Urinary bladder (tissue), 4 donors: ENCODE measurements around the gene CCDC185. TPM values are rescaled to one million over a fixed set of nuclear protein-coding genes. Genes with fewer than 3 reads are reported as not detected.
"Not testable (repeated sequence)": the region's sequence is repeated elsewhere in the genome, so short reads cannot be mapped to it uniquely, and the experiment has no call there.

Experiments
- DNase-seq: peaks from one replicate; pipeline ENCODE4 v3.0.0-alpha.2; 2015; ENCODE audit errors: extremely low spot score
- H3K27ac ChIP-seq: one replicate; pipeline ENCODE4 v1.5.1; 2013; ENCODE audit warnings: low read depth, mild to moderate bottlenecking, moderate library complexity
- H3K36me3 ChIP-seq: one replicate; pipeline ENCODE4 v1.6.1; 2013; ENCODE audit warnings: mild to moderate bottlenecking, moderate library complexity; ENCODE audit not compliant: insufficient read depth
- H3K4me1 ChIP-seq: one replicate; pipeline ENCODE4 v1.6.1; 2013; ENCODE audit warnings: mild to moderate bottlenecking, moderate library complexity; ENCODE audit not compliant: insufficient read depth
- H3K4me3 ChIP-seq: one replicate; pipeline ENCODE4 v1.5.1; 2013; ENCODE audit warnings: low read depth, low read length
- WGBS: extraction: QIAGEN DNeasy Blood & Tissue Kit; methylation state at CpG from one replicate; pipeline ENCODE4 v1.1.7; 2013; 5-methylcytosine and 5-hydroxymethylcytosine counted together
- polyA plus RNA-seq: library from polyadenylated mRNA; stranded (reverse); fragments of 200-250 nt; gene quantifications from one replicate; pipeline ENCODE4 v1.2.3, GENCODE V29; 2013
- total RNA-seq: library from RNA; depleted of rRNA; stranded (reverse); fragments of >200 nt; gene quantifications from one replicate; pipeline ENCODE4 v1.2.3, GENCODE V29; 2014
- donor health status: healthy with polysubstance abuse.
- donor health status: healthy.

CCDC185 gene
- total and polyA plus RNA-seq, 2 donors, result not detected

- Histone ChIP-seq H3K4me3 (peak overlapping the region; percentile 80), H3K36me3 (no peaks in the 10 kb centered on the region), H3K27ac (no peak overlapping the region), H3K4me1 (no peaks in the 10 kb centered on the region)
- under 1% methylated on average over 44 of the region's 44 CpGs for WGBS
- no peak for DNase-seq
These were observed 30.0 kb upstream of the CCDC185 start for GRCh38 chr1:223363057-223363855.

GRCh38 chr1:223363856-223364684 is 29.1 kb upstream of the CCDC185 start, which contains the start of gene SUSD4:
SUSD4 (minus strand) TSS chr1:223364176; CDS start chr1:223363425, 751 bp downstream.
- no peaks in the 10 kb centered on the region for H3K4me1 ChIP-seq
- under 1% methylated on average over 111 of the region's 111 CpGs for WGBS
- peak within 1 kb of the TSS; percentile 80 for H3K4me3 ChIP-seq
- DNase-seq, result no peak
- no peaks in the 10 kb centered on the region for H3K36me3 ChIP-seq
- H3K27ac ChIP-seq, result no peak within 1 kb of the TSS

- WGBS, result 3% methylated on average over 55 of the region's 55 CpGs
- Histone ChIP-seq H3K36me3 (no peaks in the 10 kb centered on the region), H3K4me1 (no peaks in the 10 kb centered on the region), H3K4me3 (peak overlapping the region; percentile 80), H3K27ac (no peak overlapping the region)
- no peak for DNase-seq
These were observed 28.4 kb upstream of the CCDC185 start for GRCh38 chr1:223364685-223365382.

GRCh38 chr1:223374064-223374610 is 19.1 kb upstream of the CCDC185 start:
- no peak for DNase-seq
- 74% methylated on average over 4 of the region's 4 CpGs for WGBS
- H3K4me1 ChIP-seq, result no peaks in the 10 kb centered on the region
- H3K36me3 ChIP-seq, result no peaks in the 10 kb centered on the region
- H3K27ac ChIP-seq, result no peak overlapping the region
- H3K4me3 ChIP-seq, result no peak overlapping the region

GRCh38 chr1:223378754-223379153 is 14.5 kb upstream of the CCDC185 start:
- no peaks in the 10 kb centered on the region for H3K4me1 ChIP-seq

GRCh38 chr1:223386013-223386412 is 7.2 kb upstream of the CCDC185 start:
- no peak overlapping the region for H3K27ac ChIP-seq
- DNase-seq, result no peak
- H3K4me1 ChIP-seq, result no peaks in the 10 kb centered on the region
- WGBS, result 66% methylated on average over 2 of the region's 2 CpGs
- no peak overlapping the region for H3K4me3 ChIP-seq
- H3K36me3 ChIP-seq, result no peaks in the 10 kb centered on the region

More at GRCh38 chr1:223378754-223379153, 14.5 kb upstream of the CCDC185 start:
- H3K27ac ChIP-seq, result no peak overlapping the region
- no peak overlapping the region for H3K4me3 ChIP-seq
- H3K36me3 ChIP-seq, result no peaks in the 10 kb centered on the region
- no peak for DNase-seq

- Histone ChIP-seq H3K4me1 (no peaks in the 10 kb centered on the region), H3K36me3 (no peaks in the 10 kb centered on the region), H3K27ac (no peak overlapping the region), H3K4me3 (no peak overlapping the region)
- DNase-seq, result no peak
These were observed 2.6 kb upstream of the CCDC185 start for GRCh38 chr1:223390618-223391017.

- Histone ChIP-seq H3K27ac (no peak overlapping the region), H3K4me1 (no peaks in the 10 kb centered on the region), H3K36me3 (no peaks in the 10 kb centered on the region), H3K4me3 (no peak overlapping the region)
- DNase-seq, result no peak
- 95% methylated on average over 27 of the region's 27 CpGs for WGBS
These were observed 1.0 kb downstream of the CCDC185 start for GRCh38 chr1:223394242-223394641.

GRCh38 chr1:223394706-223395105 is 1.5 kb downstream of the CCDC185 start:
- H3K36me3 ChIP-seq, result no peaks in the 10 kb centered on the region
- H3K4me1 ChIP-seq, result no peaks in the 10 kb centered on the region
- no peak overlapping the region for H3K4me3 ChIP-seq
- no peak for DNase-seq
- no peak overlapping the region for H3K27ac ChIP-seq
- WGBS, result 95% methylated on average over 13 of the region's 13 CpGs

GRCh38 chr1:223399393-223399792 is 6.2 kb downstream of the CCDC185 start:
- H3K27ac ChIP-seq, H3K4me1 ChIP-seq, H3K36me3 ChIP-seq, DNase-seq, H3K4me3 ChIP-seq: not testable (repeated sequence)
- WGBS, result 86% methylated on average over 4 of the region's 6 CpGs

- Histone ChIP-seq H3K4me1 (no peaks in the 10 kb centered on the region), H3K36me3 (no peaks in the 10 kb centered on the region), H3K27ac (no peak overlapping the region), H3K4me3 (no peak overlapping the region)
- 63% methylated on average over 2 of the region's 2 CpGs for WGBS
- DNase-seq, result no peak
These were observed 8.9 kb downstream of the CCDC185 start for GRCh38 chr1:223401873-223402789.

GRCh38 chr1:223402790-223403142 is 9.6 kb downstream of the CCDC185 start:
- Histone ChIP-seq H3K36me3 (no peaks in the 10 kb centered on the region), H3K27ac (no peak overlapping the region), H3K4me3 (no peak overlapping the region), H3K4me1 (no peaks in the 10 kb centered on the region)
- no peak for DNase-seq
- WGBS, result 80% methylated on average over 2 of the region's 2 CpGs
